CD4-positive, alpha-beta T cell treated with Interleukin-1 beta for 1 hour (primary cell): Measurements from ENCODE around the gene BAMBI.
"Not testable (repeated sequence)": the region's sequence is repeated elsewhere in the genome, so short reads cannot be mapped to it uniquely, and the experiment has no call there.

ENCODE experiments used
- DNase-seq, 2 donors: peaks; one replicate each; pipeline ENCODE4 v3.0.0-alpha.2; 2020 to 2022

Gene BAMBI, protein sequence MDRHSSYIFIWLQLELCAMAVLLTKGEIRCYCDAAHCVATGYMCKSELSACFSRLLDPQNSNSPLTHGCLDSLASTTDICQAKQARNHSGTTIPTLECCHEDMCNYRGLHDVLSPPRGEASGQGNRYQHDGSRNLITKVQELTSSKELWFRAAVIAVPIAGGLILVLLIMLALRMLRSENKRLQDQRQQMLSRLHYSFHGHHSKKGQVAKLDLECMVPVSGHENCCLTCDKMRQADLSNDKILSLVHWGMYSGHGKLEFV

DNA sequence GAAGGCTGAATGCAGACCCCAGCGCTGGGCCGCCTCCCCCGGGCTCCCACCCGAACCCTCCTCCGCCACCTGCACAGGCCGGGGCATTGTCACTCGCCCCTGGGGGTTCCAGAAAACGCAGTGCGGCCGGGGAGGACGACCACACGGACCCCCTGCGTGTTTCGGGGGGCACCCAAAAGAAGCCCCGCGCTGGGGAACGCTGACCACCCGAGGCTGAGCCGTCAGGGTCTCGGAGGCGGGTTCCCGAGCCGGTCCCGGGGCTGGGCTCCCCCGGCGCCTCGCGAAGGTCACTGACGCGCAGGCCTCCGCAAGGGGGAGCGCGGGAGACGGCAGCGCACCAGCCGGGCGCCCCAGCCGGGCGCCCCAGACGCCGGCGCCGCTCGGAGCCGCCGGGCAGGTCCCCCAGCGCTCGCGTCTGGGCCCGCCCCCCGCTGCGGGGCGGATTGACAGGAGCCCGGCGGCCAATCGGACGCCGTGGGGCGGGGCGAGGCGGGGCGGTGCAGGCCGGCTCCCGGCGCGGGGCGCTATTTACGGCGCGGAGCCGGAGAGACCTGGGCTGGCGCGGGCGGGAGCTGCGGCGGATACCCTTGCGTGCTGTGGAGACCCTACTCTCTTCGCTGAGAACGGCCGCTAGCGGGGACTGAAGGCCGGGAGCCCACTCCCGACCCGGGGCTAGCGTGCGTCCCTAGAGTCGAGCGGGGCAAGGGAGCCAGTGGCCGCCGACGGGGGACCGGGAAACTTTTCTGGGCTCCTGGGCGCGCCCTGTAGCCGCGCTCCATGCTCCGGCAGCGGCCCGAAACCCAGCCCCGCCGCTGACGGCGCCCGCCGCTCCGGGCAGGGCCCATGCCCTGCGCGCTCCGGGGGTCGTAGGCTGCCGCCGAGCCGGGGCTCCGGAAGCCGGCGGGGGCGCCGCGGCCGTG lies at the start of gene BAMBI:
Gene BAMBI (plus strand): TSS at position 554 of the 920 bp plus-strand sequence. CDS start 377 bp downstream, outside the sequence.
- peak; percentile 90 to 91 for DNase-seq

DNA sequence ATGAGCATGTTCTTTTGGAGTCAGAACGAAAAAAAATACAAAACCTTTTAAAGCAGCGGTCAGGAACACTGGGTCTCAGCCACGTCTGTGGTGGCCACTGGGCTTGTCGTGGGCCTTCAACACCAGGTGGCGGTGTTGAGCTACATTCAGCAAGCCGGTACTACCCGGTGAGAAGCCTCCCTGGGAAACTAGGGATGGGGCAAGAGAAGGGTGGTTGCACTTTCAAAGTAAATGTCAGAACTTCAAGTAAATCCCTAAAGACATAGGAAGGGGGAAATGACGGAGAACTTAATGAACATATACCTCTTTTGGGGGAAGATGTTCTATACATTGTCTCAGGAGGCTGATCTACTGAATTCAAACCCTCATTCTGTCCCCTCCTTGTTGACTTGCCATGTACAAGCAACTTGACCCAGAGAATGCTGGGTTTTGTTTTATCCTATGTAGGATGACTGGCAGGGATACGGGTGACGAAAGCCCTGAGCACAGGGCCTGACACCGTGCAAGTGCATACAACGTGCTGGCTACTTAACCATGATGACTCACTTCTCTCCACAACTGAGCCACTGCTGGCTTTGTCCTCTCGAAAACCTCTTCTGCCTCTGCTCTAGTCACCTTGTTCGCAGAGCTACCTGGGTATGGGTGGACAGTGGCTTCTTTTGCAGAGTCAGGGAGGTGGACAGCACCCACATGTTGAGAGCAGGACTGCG lies 49.0 kb upstream of the BAMBI start:
- DNase-seq, result peak; percentile 52 to 57

DNA sequence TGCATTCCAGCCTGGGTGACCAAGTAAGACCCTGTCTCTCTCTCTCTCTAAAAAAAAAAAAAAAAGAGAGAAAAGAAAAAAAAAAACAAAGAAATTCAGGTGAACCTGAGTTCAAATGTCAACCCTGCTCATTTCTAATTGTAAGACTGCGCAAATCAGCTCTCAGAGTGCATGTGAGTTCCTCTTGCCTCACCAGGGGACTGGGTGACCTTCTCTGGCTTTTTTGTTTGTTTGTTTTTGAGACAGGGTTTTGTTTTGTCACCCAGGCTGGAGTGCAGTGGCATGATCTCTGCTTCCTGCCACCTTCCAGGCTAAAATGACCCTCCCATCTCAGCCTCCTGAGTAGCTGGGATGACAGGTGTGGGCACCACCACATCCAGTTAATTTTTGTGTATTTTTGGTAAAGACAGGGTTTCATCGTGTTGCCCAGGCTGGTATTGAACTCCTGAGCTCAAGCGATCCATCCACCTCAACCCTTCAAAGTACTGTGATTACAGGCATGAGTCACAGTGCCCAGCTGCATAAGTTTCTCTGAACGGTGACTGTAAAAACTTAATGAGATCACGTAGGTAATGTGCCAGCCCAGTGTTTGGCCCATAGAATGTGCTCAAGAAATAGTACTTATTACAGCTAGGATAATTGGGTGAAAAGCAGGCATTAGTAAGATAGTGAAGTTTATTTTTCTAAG lies 45.3 kb upstream of the BAMBI start:
- no peak for DNase-seq

DNA sequence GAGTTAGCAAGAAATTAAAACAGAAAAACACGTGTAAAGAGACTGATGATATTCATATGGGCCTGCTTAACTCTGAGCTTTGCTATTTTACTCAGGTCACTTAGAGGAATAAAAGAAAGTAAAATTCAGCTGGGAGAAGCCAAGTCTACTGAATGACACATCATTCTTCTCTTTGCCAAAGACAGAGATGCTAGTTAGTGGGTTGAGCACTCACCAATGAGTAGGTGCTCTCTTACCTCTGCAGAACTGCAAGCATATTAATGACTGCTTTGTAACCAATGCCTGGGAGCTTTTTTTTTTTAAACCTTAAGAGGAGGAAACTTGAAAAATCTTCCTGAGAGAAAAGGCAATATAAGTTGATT lies 44.8 kb upstream of the BAMBI start:
- no peak for DNase-seq

DNA sequence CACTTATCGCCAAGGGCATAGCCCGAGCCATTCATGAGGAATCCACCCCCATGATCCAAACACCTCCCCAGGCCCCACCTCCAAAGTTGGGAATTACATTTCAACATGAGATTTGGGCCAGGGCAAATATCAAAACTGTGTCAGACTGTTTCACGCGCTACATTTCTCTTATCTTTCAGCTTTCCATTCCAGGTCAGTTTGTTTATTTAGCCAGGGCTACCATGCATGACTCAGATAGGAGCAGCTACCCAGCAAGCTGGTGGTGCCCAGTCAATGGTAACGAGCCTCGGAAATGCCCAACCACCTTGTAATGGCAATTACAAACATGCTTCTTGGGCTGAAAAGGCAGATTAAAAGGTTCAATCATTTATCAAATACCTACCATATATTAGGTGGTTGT lies 43.6 kb upstream of the BAMBI start:
- DNase-seq, result no peak

DNA sequence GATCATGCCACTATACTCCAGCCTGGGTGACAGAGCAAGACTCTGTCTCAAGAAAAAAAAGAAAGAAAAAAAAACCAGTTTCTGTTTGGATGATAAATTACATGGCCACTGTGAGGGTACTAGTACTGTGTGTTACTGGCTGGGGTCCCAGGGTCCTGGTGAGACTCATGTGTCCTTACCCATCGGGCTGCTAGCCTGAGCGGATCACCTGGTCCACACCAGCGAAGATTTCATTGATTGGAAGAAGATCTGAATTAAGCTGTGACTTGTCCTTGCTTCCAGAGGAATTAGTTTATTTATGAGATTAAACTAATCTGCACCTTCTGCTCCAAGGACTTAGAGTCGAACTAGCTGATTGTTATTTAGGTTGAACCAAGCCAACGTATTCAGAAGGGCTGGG lies 40.0 kb upstream of the BAMBI start:
- no peak for DNase-seq

DNA sequence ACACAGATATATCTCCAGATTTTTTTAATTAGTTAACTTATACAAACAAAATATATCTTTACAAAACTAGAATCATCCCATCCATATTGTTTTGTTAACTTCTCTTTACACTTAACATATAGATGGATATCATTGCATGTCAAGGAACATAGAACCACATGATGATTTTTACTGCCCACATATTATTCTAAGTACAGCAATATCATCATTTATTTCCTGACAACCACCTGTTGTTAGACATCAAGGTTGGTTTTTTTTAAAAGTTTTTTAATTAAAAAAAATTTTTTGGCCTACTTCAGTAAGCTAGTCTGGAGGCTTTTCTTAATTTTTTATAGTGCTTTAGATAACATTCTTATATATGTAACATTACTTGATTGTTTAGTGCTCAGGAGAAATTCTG lies 38.9 kb upstream of the BAMBI start:
- DNase-seq, result no peak

DNA sequence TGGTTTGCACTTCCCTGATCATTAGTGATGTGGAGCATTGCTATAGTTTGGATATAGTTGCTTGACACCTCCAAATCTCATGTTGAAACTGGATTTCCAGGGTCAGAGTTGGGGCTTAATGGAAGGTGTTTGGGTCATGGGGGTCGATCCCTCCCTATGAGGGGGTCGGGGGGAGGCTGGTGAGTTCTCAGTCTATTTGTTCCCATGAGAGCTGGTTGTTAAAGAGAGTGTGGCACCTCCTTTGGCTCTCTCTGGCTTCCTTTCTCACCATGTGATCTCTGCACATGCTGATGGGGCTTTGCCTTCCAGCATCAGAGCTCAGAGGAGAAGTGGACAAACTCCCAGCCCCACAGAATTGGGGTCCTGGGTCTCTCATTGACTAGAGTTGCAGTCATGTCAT lies 36.8 kb upstream of the BAMBI start:
- DNase-seq, result no peak

DNA sequence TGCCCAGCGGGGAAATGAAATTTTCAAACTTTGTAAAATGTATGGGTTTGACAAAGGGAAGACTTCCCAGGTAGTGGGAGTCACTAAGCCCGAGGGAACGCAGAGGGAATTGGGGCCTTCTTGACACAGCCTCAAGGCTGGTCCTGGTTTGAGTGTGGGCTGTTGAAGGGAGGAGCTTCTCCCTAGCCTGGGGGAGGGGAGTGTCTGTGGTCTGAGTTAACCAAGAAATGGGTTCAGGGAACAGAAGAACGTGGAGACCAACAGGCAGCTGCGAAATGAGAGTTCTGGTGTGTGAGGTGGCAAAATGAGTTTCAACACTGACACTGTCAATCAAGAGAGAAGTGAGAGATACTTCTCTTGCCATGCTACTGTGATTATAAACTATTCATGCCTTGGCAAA lies 32.7 kb upstream of the BAMBI start:
- no peak for DNase-seq

DNA sequence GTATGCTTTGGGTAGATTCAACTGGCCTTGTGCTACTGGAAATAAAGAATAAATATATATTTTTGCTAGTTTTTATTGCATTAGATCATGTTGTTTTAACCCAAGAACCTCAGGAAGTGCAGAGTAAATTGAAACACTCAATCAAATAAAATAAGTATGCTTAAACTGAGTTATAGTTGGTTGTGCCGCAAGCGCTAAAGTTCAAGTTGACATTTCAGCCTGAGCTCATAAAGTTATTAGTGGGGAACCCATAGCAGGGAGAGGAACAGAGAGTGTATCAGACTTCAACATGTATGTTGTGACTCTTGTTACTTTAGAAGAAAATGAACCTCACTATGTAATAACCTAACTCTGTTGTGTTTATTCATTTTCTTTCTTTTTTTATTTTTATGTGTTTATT lies 25.2 kb upstream of the BAMBI start:
- DNase-seq, result no peak

DNA sequence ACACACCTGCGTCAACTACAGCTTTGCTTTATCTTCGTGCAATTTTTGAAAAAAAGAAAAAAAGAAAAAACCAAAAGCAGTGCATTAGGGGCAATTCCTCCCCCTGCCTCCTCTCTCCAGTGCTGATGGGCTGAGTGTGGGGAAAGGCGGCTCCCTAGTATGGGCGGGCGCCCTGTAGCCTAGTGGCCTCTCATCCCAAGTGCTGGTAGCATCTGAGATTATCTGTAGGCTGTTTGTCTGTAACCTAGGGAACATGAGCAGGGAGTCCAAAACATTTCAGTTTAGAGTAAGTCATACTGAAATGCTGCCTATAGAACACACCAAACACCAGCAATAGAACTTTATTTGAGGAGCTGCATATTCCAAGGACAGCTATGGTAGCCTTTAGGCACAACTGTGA lies 24.6 kb upstream of the BAMBI start:
- DNase-seq, result no peak

DNA sequence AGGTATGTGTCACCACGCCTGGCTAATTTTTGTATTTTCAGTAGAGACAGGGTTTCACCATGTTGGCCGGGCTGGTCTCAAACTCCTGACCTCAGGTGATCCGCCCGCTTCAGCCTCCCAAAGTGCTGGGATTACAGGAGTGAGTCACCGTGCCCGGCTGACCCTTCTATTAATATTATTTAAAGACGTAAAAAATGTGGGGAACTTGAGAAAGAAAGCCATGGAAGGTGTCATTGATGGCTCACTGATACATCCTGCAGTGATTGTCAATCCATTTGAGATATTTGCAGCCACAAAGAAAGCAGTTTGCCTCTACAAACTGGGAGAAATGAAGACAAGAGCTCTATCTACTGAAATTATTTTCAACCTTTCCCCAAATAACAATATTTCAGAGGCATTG lies 18.5 kb upstream of the BAMBI start:
- DNase-seq, result not testable (repeated sequence)

DNA sequence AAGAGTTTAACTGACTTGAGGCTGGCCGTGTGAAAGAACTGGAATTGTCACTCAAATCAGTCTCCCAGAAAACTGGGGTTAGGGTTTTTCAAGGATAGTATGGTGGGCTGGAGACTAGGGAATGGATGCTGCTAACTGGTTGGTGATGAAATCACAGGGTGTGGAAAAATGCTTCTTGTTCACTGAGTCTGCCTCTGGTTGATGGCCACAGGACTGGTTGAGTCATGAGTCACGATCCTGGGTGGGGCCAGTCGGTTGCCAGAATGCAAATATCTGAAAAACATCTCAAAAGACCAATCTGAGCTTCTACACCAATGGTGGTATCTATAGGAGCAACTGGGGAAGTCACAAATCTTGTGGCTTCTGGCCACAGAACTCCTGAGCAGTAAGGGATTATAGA lies 16.3 kb upstream of the BAMBI start:
- DNase-seq, result no peak

DNA sequence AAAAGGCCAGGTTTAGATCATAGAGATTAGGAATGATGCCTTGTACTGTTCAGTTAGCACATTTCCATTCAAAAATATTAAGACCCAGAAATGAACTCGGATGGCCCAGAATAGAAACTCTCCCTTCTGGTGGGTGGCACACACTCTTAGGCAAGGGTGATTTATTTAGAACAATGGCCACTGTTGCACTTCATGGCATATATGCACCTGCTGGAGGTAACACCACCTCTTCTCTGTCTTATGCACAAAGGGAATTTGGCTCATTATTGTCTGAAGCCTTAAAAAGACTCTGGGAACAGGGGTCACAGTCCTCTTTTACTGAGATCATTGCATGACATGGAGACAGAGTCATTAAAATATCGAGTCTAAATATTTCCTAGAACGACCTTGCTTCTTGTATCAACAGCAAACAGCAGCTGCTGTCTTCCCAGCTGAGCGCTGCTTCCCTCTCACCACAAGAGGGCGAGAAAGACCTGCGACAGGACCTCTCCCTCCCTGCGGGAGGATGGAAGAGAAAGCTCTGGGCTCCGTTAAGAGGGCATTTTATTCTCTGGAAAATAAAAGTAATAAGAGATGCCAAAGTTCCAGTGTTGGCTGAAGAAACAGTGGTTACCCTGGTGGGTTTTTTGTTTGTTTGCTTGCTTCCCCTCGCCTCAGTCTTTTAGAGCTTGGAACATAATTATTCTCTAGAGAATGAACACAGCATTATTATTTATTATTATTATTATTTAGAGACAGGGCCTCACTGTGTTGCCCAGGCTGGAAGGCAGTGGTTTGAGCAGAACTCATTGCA lies 13.5 kb upstream of the BAMBI start:
- peak; percentile 70 to 71 for DNase-seq

DNA sequence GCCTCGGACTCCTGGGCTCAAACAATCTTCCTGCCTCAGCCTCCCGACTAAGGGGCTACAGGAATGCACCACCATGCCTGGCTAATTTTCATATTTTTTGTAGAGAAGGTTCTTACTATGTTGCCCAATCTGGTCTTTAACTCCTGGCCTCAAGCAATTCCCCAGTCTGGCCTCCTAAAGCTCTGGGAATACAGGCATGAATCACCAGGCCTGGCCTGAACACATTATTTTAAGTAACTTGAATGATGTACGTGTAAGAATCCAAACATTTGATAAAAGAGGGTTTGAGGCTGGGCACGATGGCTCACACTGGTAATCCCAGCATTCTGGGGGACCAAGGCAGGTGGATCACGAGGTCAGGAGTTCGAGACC lies 13.0 kb upstream of the BAMBI start:
- DNase-seq, result no peak

DNA sequence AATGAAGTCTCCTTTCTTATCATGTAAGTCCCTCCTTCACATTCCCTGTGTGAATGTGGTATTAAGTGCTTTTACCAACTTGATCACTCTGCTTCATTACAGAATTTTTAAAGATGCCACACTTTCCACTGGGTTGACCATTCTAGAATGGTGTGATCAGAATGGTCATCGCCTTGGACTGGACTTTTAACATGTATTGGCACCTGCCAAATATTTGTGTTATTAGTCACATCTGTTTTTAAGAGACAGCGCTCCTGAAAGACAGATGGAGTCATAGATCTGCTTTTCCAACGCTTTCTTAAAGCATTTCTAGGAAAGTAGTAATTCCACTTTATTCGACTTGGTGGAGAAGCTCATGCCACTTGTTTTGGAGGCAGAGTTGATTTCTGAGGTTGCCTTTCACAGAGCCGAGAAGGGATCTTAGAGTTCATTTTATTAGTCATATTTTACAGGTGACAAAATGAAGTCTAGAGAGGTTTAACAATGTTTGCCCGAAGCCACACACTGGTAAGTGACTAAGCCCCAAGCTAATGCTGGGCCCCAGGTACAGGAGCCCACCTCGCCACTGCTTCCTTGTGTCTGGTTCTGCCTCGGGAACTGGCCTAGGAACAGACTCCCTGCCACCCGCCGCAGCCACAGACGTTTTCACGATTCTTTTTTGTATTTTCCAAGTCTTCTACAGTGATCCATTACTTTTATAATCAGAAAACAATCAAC lies 10.4 kb upstream of the BAMBI start:
- DNase-seq, result no peak

DNA sequence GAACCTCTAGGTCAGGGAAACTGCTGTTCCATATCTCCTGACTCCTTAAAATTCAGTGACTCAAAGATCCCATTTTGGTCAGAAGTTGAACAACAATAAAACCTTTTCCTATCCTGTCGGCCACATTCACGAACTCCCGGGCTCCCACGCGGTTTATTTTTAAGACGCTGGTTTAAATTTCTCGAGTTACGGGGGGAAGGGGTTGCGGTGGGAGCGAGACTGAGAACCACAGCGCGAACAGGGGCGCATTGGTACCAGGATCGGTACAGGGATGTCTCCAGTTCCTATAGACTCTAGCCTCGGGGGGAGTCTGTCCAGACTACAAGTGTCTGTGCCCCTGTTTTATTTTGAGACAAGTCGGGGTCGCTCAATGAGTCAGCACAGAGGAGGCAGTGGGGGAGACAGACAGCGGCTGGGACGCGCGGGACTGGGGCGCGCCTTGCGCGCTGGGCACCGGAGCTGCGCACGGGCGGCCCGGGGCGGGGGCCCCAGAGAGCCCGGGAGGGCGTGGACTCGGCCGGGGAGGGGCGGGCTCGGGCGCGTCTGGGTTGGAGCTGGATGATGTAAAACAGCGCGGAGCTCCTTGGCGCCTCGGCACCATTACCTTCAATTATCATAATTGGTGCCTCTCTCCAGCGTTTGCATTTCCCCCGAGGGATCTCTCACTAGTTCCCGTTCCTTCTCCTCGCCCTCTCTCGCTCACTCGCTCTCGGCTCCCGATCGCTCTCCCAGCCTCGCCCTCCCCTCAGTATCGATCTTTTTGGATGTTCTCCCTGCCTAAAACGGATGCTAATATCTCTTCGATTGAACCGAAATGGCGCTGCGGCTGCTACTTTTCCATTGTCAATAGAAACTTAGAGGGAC lies 8.7 kb upstream of the BAMBI start:
- DNase-seq, result peak in 1 of 2 donors; percentile 38

DNA sequence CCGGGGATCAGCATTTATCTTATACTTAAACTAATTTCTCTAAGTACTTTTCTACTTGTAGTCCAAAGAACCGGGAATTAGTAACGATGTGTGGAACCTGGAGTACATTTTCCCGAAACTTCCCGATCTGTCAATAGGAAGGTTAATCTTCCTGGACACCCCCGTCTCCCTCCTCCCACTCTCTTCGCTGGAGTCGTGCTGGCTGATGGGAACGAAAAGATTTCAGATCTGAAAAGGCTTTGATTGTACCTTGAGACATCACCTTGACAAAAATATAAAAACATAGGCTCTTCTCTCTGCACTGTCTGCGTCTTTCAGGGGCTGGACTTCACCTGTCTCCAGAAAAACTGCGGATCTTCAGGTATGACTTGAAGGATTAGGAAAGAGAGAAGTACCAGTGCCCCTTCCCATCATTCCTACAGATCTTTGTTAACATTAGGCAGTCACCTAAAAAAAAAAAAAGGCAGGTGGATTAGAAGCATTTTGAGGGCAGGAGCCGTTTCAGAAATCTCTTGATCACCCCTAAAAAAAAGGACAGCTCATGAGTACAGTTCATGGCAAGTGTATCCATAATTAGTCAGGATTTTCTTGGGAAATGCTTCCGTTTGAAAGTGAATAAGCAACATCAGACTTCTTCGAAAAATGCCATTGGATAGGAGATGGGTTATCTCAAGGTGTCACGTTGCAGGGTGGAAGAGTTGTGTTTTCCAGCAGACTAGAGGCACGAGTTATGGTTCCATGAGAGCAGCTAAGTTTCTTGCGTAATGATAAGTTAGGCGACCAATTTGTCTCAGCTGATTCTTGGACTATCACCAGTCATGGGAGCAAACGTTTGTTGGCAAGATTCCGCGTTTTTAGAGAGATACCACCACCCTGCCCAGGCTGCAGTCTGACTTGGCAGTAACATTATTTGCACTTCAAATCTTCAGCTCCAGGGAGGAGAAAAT lies 7.8 kb upstream of the BAMBI start:
- no peak for DNase-seq

DNA sequence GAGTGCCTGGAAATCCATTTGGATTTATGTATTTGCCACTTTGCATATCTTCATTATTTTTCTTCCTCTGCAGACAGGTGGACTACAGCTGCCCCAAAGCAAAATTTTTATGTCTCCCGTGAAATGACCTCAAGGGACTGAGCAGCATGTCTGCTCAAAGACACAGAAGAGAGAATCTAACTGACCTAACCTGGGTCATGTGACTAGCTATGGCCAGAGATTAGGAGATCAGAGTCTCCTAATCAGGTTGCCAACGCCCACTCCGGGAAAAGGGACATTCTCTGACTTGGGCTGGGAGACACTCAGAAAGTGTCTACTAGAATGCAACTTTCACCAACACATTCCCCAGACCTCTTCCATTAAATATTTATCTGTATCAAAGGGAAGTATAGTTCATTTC lies 2.5 kb upstream of the BAMBI start:
- DNase-seq, result no peak
